Astrocyte of the cerebellum (primary cell): Measurements from ENCODE around the gene KATNB1.

Experiments
- DNase-seq: peaks from one replicate; pipeline ENCODE4 v3.0.0-alpha.2; 2011; ENCODE audit warnings: low read depth
- H3K4me3 ChIP-seq: 2 replicates; pipeline ENCODE4 v1.5.1; 2011; ENCODE audit warnings: mild to moderate bottlenecking, low read depth, low read length, moderate library complexity
- in situ Hi-C: cut with HindIII; loops from 2 replicates; pipeline ENCODE4 v1.10.0; 2017; ENCODE audit warnings: low sequenced_read_pairs
- TF ChIP-seq, protein P1 (sequence below): IDR thresholded peaks from 2 replicates; pipeline ENCODE4 v1.5.1; 2012; ENCODE audit warnings: low read length, low read depth, moderate library complexity, mild to moderate bottlenecking; ENCODE audit errors: missing control alignments

KATNB1 gene

GRCh38 chr16:57785924-57786323 is 50.4 kb downstream of the KATNB1 start:
- TF ChIP-seq, protein P1, sequence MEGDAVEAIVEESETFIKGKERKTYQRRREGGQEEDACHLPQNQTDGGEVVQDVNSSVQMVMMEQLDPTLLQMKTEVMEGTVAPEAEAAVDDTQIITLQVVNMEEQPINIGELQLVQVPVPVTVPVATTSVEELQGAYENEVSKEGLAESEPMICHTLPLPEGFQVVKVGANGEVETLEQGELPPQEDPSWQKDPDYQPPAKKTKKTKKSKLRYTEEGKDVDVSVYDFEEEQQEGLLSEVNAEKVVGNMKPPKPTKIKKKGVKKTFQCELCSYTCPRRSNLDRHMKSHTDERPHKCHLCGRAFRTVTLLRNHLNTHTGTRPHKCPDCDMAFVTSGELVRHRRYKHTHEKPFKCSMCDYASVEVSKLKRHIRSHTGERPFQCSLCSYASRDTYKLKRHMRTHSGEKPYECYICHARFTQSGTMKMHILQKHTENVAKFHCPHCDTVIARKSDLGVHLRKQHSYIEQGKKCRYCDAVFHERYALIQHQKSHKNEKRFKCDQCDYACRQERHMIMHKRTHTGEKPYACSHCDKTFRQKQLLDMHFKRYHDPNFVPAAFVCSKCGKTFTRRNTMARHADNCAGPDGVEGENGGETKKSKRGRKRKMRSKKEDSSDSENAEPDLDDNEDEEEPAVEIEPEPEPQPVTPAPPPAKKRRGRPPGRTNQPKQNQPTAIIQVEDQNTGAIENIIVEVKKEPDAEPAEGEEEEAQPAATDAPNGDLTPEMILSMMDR: no peak
- in situ Hi-C loops: loop anchor here (25.0 kb wide), 1 partner anchor 201 kb away; a partner anchor contains a TSS
- H3K4me3 ChIP-seq: no peak overlapping the region
- no peak for DNase-seq

DNA sequence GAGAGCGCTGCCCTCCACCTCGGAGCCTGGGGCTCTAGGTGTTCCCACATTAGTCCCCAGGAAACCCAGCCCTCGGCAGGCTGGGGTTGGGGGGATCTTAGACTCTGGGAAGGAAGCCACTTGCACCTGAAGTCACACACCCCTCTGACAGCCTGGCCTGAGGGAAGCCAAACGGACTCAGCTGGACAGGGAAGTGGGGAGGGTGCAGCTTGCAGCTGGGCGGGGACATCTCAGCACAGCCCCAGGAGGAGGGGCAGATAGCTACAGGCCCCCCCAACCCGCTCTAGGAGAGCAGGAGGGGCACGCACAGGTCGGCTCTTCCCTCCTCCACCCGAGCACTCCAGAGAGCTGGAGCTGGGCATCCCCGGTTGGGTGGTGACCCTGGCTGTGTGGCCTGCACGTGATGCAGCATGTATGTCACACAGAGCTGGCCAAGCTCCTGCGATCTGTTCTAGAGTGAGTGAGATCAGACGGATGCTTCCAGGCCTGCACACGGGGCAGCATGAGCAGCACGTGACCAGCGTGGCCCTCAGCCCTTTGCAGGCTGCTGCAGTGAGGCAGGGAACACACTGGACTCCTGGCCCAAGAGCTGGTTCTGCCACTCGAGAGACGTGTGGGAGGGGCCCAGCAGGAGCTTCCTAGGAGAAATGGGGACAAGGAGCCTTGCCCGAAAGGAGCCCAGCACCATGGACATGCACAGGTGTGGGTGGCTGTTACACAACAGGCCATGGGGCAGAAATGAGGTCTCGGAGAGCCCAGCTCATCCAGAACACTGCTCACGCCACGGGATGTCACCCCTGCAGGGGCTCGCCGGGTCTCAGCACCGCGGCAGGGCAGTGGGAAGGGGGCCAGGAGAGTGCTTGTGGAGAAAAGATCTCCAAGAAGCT is 51.3 kb downstream of the KATNB1 start:
- no peak overlapping the region for H3K4me3 ChIP-seq
- no peak for DNase-seq
- TF ChIP-seq, protein P1: no peak
- in situ Hi-C loops: loop anchor here (25.0 kb wide), 1 partner anchor 200 kb away; a partner anchor contains a TSS

GRCh38 chr16:57787519-57787905 is 51.9 kb downstream of the KATNB1 start:
- no peak overlapping the region for H3K4me3 ChIP-seq
- in situ Hi-C loops: loop anchor here (25.0 kb wide), 1 partner anchor 200 kb away; a partner anchor contains a TSS
- TF ChIP-seq, protein P1: no peak
- DNase-seq: no peak

GRCh38 chr16:57788252-57788841 is 52.8 kb downstream of the KATNB1 start:
- H3K4me3 ChIP-seq: no peak overlapping the region
- no peak for DNase-seq
- TF ChIP-seq, protein P1: no peak
- in situ Hi-C loops: loop anchor here (25.0 kb wide), 1 partner anchor 199 kb away; a partner anchor contains a TSS

DNA sequence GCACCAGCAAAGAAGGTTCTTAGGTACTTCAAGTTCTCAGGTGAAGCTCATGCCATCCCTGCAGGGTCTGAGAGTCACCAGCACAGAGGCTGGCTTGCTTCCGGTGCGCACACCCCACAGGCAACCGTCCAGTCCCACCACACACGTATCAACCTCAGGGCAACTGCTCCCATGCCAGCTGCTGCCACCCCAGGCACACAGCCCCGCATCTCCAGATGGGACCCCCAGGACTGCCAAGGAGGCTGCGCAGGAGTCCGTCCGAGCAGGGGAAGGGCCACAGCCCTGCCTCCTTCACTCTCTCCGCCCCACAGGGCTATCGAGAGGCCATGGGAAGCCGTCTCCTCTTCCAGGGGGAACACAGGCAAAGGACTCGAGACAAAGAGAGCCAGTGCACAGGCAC is 53.4 kb downstream of the KATNB1 start:
- TF ChIP-seq, protein P1: no peak
- in situ Hi-C loops: loop anchor here (25.0 kb wide), 1 partner anchor 198 kb away; a partner anchor contains a TSS
- no peak for DNase-seq
- H3K4me3 ChIP-seq: no peak overlapping the region

DNA sequence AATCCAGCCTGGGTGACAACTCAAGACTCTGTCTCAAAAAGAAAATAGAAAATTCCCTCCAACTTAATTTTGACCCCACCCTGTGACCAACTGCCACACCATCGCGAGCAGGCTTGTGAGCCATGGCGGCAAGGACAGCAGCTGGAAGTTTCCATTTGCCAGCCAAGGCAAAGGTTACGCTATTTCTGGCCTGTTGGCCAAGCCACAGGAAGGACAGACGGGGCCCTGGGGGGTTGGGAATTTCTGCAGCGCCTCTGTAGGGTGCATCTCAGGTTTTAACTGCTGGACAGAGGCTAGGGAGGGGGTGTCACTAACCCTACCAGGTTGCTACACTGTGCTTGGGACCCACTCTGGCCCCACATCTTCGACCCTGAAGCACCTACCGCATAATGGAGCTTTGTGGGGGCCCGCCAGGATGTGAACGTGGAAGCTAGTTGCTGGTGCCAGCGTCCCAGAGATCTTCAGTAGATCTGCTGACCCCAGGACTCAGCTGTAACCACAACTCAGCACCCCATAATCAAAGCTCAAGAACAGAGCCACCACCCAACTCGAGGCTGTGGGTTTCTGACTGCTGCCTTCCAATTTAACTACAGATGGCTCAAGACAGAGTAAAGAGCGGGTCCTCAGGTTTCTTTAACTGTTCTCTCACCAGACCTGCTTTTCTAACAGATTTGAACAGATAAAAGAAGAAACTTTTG is 55.8 kb downstream of the KATNB1 start:
- in situ Hi-C loops: loop anchor here (25.0 kb wide), 1 partner anchor 196 kb away; a partner anchor contains a TSS
- TF ChIP-seq, protein P1: no peak
- DNase-seq: no peak
- H3K4me3 ChIP-seq: no peak overlapping the region
